ENCODE results near the gene HDDC3.
"Not testable (repeated sequence)": the region's sequence is repeated elsewhere in the genome, so short reads cannot be mapped to it uniquely, and the experiment has no call there.

- not testable (repeated sequence) for TF ChIP-seq CTCF, POLR2A, POLR2AphosphoS5 (IDR thresholded peaks at IDR 0.05)
Measured at GRCh38 chr15:90928106-90928505, 4.2 kb downstream of the HDDC3 start.

Data from stomach (tissue), 4 donors.